HepG2 (cell line): Measurements from ENCODE around the gene KIFC1. TPM values are rescaled to one million over a fixed set of nuclear protein-coding genes. Genes with fewer than 3 reads are reported as not detected.
A peak's percentile ranks its signal among the peaks of the same experiment; 100 is the strongest.

Source experiments
- DMTF1 ChIP-seq: sonication (generic); formaldehyde crosslinking; IDR thresholded peaks from 2 replicates; pipeline ENCODE4 v1.4.0; 2020; ENCODE audit warnings: mild to moderate bottlenecking, missing genetic modification reagents
- FUBP1 ChIP-seq: sonication (generic); formaldehyde crosslinking; IDR thresholded peaks from 2 replicates; pipeline ENCODE4 v1.5.1; 2020; ENCODE audit warnings: missing genetic modification reagents, mild to moderate bottlenecking, borderline replicate concordance
- HNRNPH1 ChIP-seq: fragments of 200-400 bp; formaldehyde crosslinking; optimal IDR thresholded peaks from 2 replicates; pipeline ENCODE3; 2017; ENCODE audit warnings: mild to moderate bottlenecking, low read depth, low read length
- IKZF4 ChIP-seq: sonication (generic); formaldehyde crosslinking; IDR thresholded peaks from 2 replicates; pipeline ENCODE4 v1.5.1; 2020; ENCODE audit warnings: borderline replicate concordance, mild to moderate bottlenecking, low read depth, missing genetic modification reagents; ENCODE audit errors: not compliant biosample characterization
- MXD3 ChIP-seq: IDR thresholded peaks from 2 replicates; pipeline ENCODE4 v1.6.1; 2016; ENCODE audit warnings: mild to moderate bottlenecking, missing biosample characterization, missing genetic modification reagents
- SMARCC2 ChIP-seq: fragments of 450-650 bp; IDR thresholded peaks from 2 replicates; pipeline ENCODE4 v1.6.1; 2017; ENCODE audit warnings: antibody characterized with exemption, mild to moderate bottlenecking
- USF2 ChIP-seq, 2 experiments: sonication (generic) in 1 of 2; formaldehyde crosslinking in 1 of 2; IDR thresholded peaks; 2 replicates each; pipeline versions ENCODE4 v1.5.1 to v1.6.1; 2011 to 2020; ENCODE audit warnings: borderline replicate concordance in 1 of 2, low read depth in 1 of 2, low read length in 1 of 2, mild to moderate bottlenecking in 1 of 2, missing genetic modification reagents in 1 of 2, moderate library complexity in 1 of 2
- ZNF205 ChIP-seq: IDR thresholded peaks from 2 replicates; pipeline ENCODE4 v1.6.1; 2018; ENCODE audit warnings: missing biosample characterization, missing genetic modification reagents
- ZNF337 ChIP-seq: sonication (generic); formaldehyde crosslinking; IDR thresholded peaks from 2 replicates; pipeline ENCODE4 v1.5.1; 2020; ENCODE audit warnings: missing genetic modification reagents, low read depth, mild to moderate bottlenecking, borderline replicate concordance
- ZNF772 ChIP-seq: sonication (generic); formaldehyde crosslinking; IDR thresholded peaks from 2 replicates; pipeline ENCODE4 v1.5.0; 2020; ENCODE audit warnings: mild to moderate bottlenecking, missing genetic modification reagents
- ZSCAN30 ChIP-seq: sonication (generic); formaldehyde crosslinking; IDR thresholded peaks from 2 replicates; pipeline ENCODE4 v1.5.0; 2020; ENCODE audit warnings: mild to moderate bottlenecking, missing genetic modification reagents
- polyA plus RNA-seq, 8 experiments: library from polyadenylated mRNA; depleted of rRNA in 3 of 8; stranded (reverse) in 7 of 8; unstranded in 1 of 8; fragments of >200 nt; fragmentation: Illumina TruSeq in 4 of 8; extraction: Trizol in 4 of 8; gene quantifications; 2 replicates each; pipeline versions ENCODE4 v1.2.1 to v1.2.3, GENCODE V29; 2011 to 2016; ENCODE audit warnings: low read depth in 4 of 8, missing spikeins in 1 of 8, mixed read lengths in 1 of 8; ENCODE audit not compliant: insufficient read depth in 1 of 8
- total RNA-seq, 5 experiments: library from RNA; depleted of rRNA; stranded (reverse); fragments of >200 nt; fragmentation: Illumina TruSeq; extraction: Trizol; gene quantifications; 2 replicates each; pipeline ENCODE4 v1.2.3, GENCODE V29; 2016; ENCODE audit warnings: low read depth in 1 of 5

The KIFC1 gene
- total and polyA plus RNA-seq, 2 of the 13 experiments (the other 11 are each of a cell fraction or from before 2014, with no cell fraction given) = 25.0 to 45.5 TPM

- TF ChIP-seq USF2 (IDR thresholded peaks at IDR 0.05; ENCODE audit: low read depth, low read length) (no peak), USF2 (CRISPR knock-in tag; IDR thresholded peaks at IDR 0.05; ENCODE audit: borderline replicate concordance) (no peak; the same call in 1 of the 2 replicates), ZNF205 (peak; percentile 90), ZNF772 (CRISPR knock-in tag) (peak; percentile 88; the same call in 1 of the 2 replicates), HNRNPH1 (no peak), SMARCC2 (no peak), ZSCAN30 (CRISPR knock-in tag) (no peak), DMTF1 (CRISPR knock-in tag) (no peak), FUBP1 (CRISPR knock-in tag) (peak; percentile 82; the same call in 1 of the 2 replicates), ZNF337 (peak; percentile 74; the same call in 1 of the 2 replicates), MXD3 (CRISPR knock-in tag) (peak; percentile 93; the same call in 1 of the 2 replicates), IKZF4 (CRISPR knock-in tag) (peak; percentile 28)
Measured at GRCh38 chr6:33454009-33454946, 62.7 kb downstream of the KIFC1 start, which contains the start of gene ZBTB9 (continued).
